OCI-LY7 (cell line): ENCODE measurements around the gene CRYBG2. TPM values are rescaled to one million over a fixed set of nuclear protein-coding genes. Genes with fewer than 3 reads are reported as not detected.
"Not testable (repeated sequence)": the region's sequence is repeated elsewhere in the genome, so short reads cannot be mapped to it uniquely, and the experiment has no call there.

Experiments
- BruUV-seq: library from RNA; stranded (reverse); fragments of 400-500 nt; replicated peaks from 2 replicates; lab custom pipeline; 2021; lab: Mats Ljungman, UMichigan
- CTCF ChIA-PET: fragments of 300-600 bp; sonication (Branson Sonifier 250); formaldehyde crosslinking; loops from one replicate; lab custom pipeline; 2022; ENCODE audit warnings: antibody characterized with exemption; ENCODE audit not compliant: unreplicated experiment; lab: Charles Lee
- POLR2A ChIA-PET: fragments of 300-600 bp; sonication (Branson Sonifier 250); formaldehyde crosslinking; loops from one replicate; lab custom pipeline; 2022; ENCODE audit warnings: antibody characterized with exemption; lab: Charles Lee
- DNase-seq: peaks from one replicate; pipeline ENCODE4 v3.0.0-alpha.2; 2015; ENCODE audit warnings: low spot score
- H2AFZ ChIP-seq: fragments of 200-600 bp; sonication (generic), shearing (Covaris generic); 2 replicates; pipeline ENCODE4 v1.6.1; 2014; ENCODE audit warnings: mild to moderate bottlenecking, antibody characterized with exemption, low read length, moderate library complexity
- H3K27ac ChIP-seq: fragments of 200-600 bp; sonication (generic); 2 replicates; pipeline ENCODE4 v1.5.1; 2014; ENCODE audit warnings: mixed run types, low read depth, mild to moderate bottlenecking, moderate library complexity, low read length, inconsistent platforms; ENCODE audit not compliant: poor library complexity, severe bottlenecking
- H3K36me3 ChIP-seq: fragments of 200-600 bp; sonication (generic); 2 replicates; pipeline ENCODE4 v1.6.1; 2014; ENCODE audit warnings: mild to moderate bottlenecking, antibody characterized with exemption, low read length, moderate library complexity, mixed read lengths; ENCODE audit not compliant: insufficient read depth
- H3K4me1 ChIP-seq: fragments of 200-600 bp; sonication (generic); 2 replicates; pipeline ENCODE4 v1.5.1; 2014; ENCODE audit warnings: mild to moderate bottlenecking, low read length; ENCODE audit not compliant: insufficient read depth, poor library complexity, severe bottlenecking
- H3K4me2 ChIP-seq: fragments of 200-600 bp; sonication (generic); 2 replicates; pipeline ENCODE4 v1.6.1; 2014; ENCODE audit warnings: mild to moderate bottlenecking, low read length
- H3K4me3 ChIP-seq: fragments of 200-600 bp; sonication (generic); 2 replicates; pipeline ENCODE4 v1.5.1; 2014; ENCODE audit warnings: mild to moderate bottlenecking, low read depth, low read length; ENCODE audit not compliant: poor library complexity, severe bottlenecking
- H3K79me2 ChIP-seq: fragments of 200-600 bp; sonication (generic); 2 replicates; pipeline ENCODE4 v1.6.1; 2016; ENCODE audit warnings: low read depth, mild to moderate bottlenecking, low read length, moderate library complexity, mixed read lengths; ENCODE audit not compliant: insufficient read depth
- H3K9me2 ChIP-seq: fragments of 200-600 bp; sonication (generic); 2 replicates; pipeline ENCODE4 v1.6.1; 2016; ENCODE audit warnings: mild to moderate bottlenecking, low read length, mixed read lengths; ENCODE audit not compliant: insufficient read depth
- H3K9me3 ChIP-seq: fragments of 200-600 bp; sonication (generic); 2 replicates; pipeline ENCODE4 v1.6.1; 2014; ENCODE audit warnings: mild to moderate bottlenecking, mixed run types, low read length, mixed read lengths
- H4K20me1 ChIP-seq: fragments of 200-600 bp; sonication (generic); 2 replicates; pipeline ENCODE4 v1.6.1; 2014; ENCODE audit warnings: mild to moderate bottlenecking, antibody characterized with exemption, low read length, moderate library complexity, mixed read lengths; ENCODE audit not compliant: insufficient read depth
- CTCF ChIP-seq: fragments of 200-600 bp; sonication (generic); conservative IDR thresholded peaks from 2 replicates; pipeline ENCODE4 v1.5.1; 2014; ENCODE audit warnings: mild to moderate bottlenecking, antibody characterized with exemption, low read length, moderate library complexity, mixed read lengths
- EZH2phosphoT487 ChIP-seq: fragments of 200-600 bp; sonication (generic); IDR thresholded peaks from 2 replicates; pipeline ENCODE4 v1.6.1; 2018; ENCODE audit warnings: low read depth, borderline replicate concordance, mild to moderate bottlenecking, mixed run types, antibody characterized with exemption, low read length, moderate library complexity, mixed read lengths
- intact Hi-C: fragments of 100-400 bp; cut with micrococcal nuclease; formaldehyde crosslinking; loops from one replicate; pipeline ENCODE4 v1.10.0; 2022; ENCODE audit not compliant: unreplicated experiment
- total RNA-seq, 2 experiments: library from RNA; depleted of rRNA in 1 of 2; stranded (reverse); fragments of >200 nt in 1 of 2; shearing (Covaris generic) in 1 of 2; gene quantifications; 2 replicates each; pipeline ENCODE4 v1.2.3, GENCODE V29; 2014 to 2022

The CRYBG2 gene
- total RNA-seq, 2 experiments from 2014 or later = 1.3 to 5.5 TPM

- Histone ChIP-seq H3K27ac (no peak overlapping the region), H3K4me2 (no peak overlapping the region), H2AFZ (no peak overlapping the region), H3K9me2 (no peaks in the 10 kb centered on the region), H4K20me1 (no peaks in the 10 kb centered on the region), H3K36me3 (no peaks in the 10 kb centered on the region), H3K9me3 (no peaks in the 10 kb centered on the region), H3K4me3 (no peak overlapping the region), H3K4me1 (no peaks in the 10 kb centered on the region), H3K79me2 (no peaks in the 10 kb centered on the region)
- intact Hi-C loops = no loop called here
- ChIA-PET CTCF (no interaction called here), POLR2A (no interaction called here)
- TF ChIP-seq CTCF (no peak), EZH2phosphoT487 (no peak)
- BruUV-seq = no TSS peak
- no peak for DNase-seq
Observed at GRCh38 chr1:26387447-26387846, 33.5 kb upstream of the CRYBG2 start.

- intact Hi-C loops, H3K9me3 ChIP-seq, H3K4me2 ChIP-seq, BruUV-seq, H3K79me2 ChIP-seq, H3K36me3 ChIP-seq, H2AFZ ChIP-seq, H3K9me2 ChIP-seq, H3K27ac ChIP-seq, H3K4me3 ChIP-seq, DNase-seq, CTCF ChIA-PET, H4K20me1 ChIP-seq, H3K4me1 ChIP-seq: not testable (repeated sequence)
- POLR2A ChIA-PET = interaction anchor here (0.7 kb wide), 1 partner anchor 32 kb away, joined by 4 read pairs; no protein-coding TSS in a partner anchor
Observed at GRCh38 chr1:26385063-26385462, 31.1 kb upstream of the CRYBG2 start.

- intact Hi-C loops = no loop called here
Observed at GRCh38 chr1:26384076-26384475, 30.1 kb upstream of the CRYBG2 start.

More at GRCh38 chr1:26384076-26384475, 30.1 kb upstream of the CRYBG2 start:
- BruUV-seq = no TSS peak
- Histone ChIP-seq H4K20me1 (no peaks in the 10 kb centered on the region), H2AFZ (no peak overlapping the region), H3K9me3 (no peaks in the 10 kb centered on the region), H3K27ac (no peak overlapping the region), H3K4me1 (no peaks in the 10 kb centered on the region), H3K4me2 (no peak overlapping the region), H3K36me3 (no peaks in the 10 kb centered on the region), H3K4me3 (no peak overlapping the region), H3K79me2 (no peaks in the 10 kb centered on the region), H3K9me2 (no peaks in the 10 kb centered on the region)
- POLR2A ChIA-PET = interaction anchor here (0.7 kb wide), 1 partner anchor 77 kb away, joined by 3 read pairs; no protein-coding TSS in a partner anchor
- DNase-seq = no peak
- CTCF ChIA-PET = no interaction called here
- TF ChIP-seq EZH2phosphoT487 (no peak), CTCF (no peak)
